ENCODE results near the gene ZNF433. TPM values are rescaled to one million over a fixed set of nuclear protein-coding genes. Genes with fewer than 3 reads are reported as not detected.

Gene ZNF433
- polyA plus RNA-seq, 1 of the 3 experiments (the other 2 are of a cell fraction), result 1.9 TPM

DNA sequence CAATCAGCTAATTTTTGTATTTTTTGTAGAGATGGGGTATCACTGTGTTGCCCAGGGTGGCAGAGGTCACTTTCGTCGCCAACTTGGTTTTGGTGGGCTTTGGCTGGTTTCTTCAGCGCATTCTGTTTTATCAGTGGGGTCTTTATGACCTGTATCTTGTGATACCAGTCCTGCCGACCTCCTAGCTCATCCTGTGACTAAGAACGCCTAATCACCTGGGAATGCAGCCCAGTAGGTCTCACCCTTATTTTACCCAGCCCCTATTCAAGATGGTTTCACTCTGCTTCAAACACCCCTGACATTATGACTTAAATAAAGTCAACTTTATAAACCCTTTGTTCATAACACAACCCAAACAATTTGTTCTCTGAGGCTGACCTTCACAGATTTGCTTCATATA, 20.3 kb upstream of the ZNF433 start:
- WGBS (ENCODE audit: low lambda C conversion rate), result 42% methylated on average over 5 of the region's 5 CpGs
- CTCF ChIA-PET, result interaction anchor here (1.0 to 1.2 kb wide), 2 partner anchors 68 to 259 kb away, joined by 3 read pairs; no protein-coding TSS in a partner anchor
- H3K9me3 ChIP-seq, result no peaks in the 10 kb centered on the region

DNA sequence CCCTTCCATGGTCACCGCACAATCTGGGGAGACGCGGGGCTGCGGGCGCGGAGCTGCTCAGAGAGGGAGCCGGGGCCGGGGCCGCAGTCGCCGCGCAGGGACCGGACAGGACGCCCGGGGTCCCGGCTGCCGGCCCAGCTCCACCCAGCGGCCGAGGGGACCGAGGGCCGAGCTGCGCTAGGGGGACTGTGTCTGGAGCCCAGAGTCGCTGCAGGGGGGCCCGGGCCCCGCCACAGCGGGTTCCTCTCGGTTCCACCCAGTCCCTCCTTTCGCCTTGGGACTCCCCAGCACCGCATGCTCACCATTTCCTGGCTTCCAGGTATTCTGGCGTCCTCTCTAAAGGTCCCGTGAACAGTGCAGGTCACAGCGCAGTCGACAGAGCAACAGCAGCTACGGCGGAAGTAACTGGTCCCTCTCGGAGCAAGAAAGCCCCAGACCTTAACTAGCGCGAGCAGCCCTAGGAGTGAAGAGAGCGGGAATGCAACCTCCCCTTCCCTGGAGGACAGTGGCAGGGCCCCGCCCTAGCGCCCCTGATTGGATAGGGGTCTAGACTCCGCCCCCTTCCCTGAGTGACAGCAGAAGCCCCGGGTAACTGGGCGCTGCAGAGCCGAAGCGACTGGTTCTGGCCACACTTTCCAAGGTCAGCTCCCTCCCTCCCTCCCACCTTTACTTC, 17.2 kb upstream of the ZNF433 start, which contains the start of gene ZNF878:
ZNF878 (minus strand) TSS at position 465 of the 673 bp plus-strand sequence; CDS start at position 305, 160 bp downstream.
- CTCF ChIA-PET, result interaction anchor here (0.9 to 2.7 kb wide), 12 partner anchors 12 to 255 kb away, joined by 3 to 13 read pairs (median 4); partner anchors contain the start of genes ZNF20, ZNF433, ZNF700 and ZNF763
- TF ChIP-seq, protein P1, sequence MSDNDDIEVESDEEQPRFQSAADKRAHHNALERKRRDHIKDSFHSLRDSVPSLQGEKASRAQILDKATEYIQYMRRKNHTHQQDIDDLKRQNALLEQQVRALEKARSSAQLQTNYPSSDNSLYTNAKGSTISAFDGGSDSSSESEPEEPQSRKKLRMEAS (IDR thresholded peaks at IDR 0.05; ENCODE audit: low read depth), result peak; percentile 58; the same call in 1 of the 2 replicates
- TF ChIP-seq TCF12 (IDR thresholded peaks at IDR 0.05) (no peak), CHD2 (IDR thresholded peaks at IDR 0.05; ENCODE audit: low read length, partially characterized antibody) (peak; percentile 68), YY1 (IDR thresholded peaks at IDR 0.05; ENCODE audit: low read depth) (no peak), RFX5 (IDR thresholded peaks at IDR 0.05; ENCODE audit: low read length) (peak; percentile 43), EP300 (IDR thresholded peaks at IDR 0.05; ENCODE audit: borderline replicate concordance in 1 of 2, low read depth in 1 of 2, low read length in 1 of 2) (no peak), MXI1 (IDR thresholded peaks at IDR 0.05; ENCODE audit: low read depth, low read length) (peak; percentile 32; the same call in 1 of the 2 replicates), TAF1 (IDR thresholded peaks at IDR 0.05; ENCODE audit: borderline replicate concordance, low read depth, low read length) (peak; percentile 93), POLR2AphosphoS5 (IDR thresholded peaks at IDR 0.05; ENCODE audit: low read depth, low read length) (peak; percentile 95)
- TF ChIP-seq, protein P2, sequence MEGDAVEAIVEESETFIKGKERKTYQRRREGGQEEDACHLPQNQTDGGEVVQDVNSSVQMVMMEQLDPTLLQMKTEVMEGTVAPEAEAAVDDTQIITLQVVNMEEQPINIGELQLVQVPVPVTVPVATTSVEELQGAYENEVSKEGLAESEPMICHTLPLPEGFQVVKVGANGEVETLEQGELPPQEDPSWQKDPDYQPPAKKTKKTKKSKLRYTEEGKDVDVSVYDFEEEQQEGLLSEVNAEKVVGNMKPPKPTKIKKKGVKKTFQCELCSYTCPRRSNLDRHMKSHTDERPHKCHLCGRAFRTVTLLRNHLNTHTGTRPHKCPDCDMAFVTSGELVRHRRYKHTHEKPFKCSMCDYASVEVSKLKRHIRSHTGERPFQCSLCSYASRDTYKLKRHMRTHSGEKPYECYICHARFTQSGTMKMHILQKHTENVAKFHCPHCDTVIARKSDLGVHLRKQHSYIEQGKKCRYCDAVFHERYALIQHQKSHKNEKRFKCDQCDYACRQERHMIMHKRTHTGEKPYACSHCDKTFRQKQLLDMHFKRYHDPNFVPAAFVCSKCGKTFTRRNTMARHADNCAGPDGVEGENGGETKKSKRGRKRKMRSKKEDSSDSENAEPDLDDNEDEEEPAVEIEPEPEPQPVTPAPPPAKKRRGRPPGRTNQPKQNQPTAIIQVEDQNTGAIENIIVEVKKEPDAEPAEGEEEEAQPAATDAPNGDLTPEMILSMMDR (IDR thresholded peaks at IDR 0.05), result peak; percentile 33
- TF ChIP-seq, protein P3, sequence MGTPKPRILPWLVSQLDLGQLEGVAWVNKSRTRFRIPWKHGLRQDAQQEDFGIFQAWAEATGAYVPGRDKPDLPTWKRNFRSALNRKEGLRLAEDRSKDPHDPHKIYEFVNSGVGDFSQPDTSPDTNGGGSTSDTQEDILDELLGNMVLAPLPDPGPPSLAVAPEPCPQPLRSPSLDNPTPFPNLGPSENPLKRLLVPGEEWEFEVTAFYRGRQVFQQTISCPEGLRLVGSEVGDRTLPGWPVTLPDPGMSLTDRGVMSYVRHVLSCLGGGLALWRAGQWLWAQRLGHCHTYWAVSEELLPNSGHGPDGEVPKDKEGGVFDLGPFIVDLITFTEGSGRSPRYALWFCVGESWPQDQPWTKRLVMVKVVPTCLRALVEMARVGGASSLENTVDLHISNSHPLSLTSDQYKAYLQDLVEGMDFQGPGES (IDR thresholded peaks at IDR 0.05; ENCODE audit: low read depth, low read length), result no peak
- TF ChIP-seq, protein P4, sequence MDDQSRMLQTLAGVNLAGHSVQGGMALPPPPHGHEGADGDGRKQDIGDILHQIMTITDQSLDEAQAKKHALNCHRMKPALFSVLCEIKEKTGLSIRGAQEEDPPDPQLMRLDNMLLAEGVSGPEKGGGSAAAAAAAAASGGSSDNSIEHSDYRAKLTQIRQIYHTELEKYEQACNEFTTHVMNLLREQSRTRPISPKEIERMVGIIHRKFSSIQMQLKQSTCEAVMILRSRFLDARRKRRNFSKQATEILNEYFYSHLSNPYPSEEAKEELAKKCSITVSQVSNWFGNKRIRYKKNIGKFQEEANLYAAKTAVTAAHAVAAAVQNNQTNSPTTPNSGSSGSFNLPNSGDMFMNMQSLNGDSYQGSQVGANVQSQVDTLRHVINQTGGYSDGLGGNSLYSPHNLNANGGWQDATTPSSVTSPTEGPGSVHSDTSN (IDR thresholded peaks at IDR 0.05), result peak; percentile 94

More for the DNA sequence above, 20.3 kb upstream of the ZNF433 start:
- no peak overlapping the region for H3K9ac ChIP-seq
- no peaks in the 10 kb centered on the region for H3F3A ChIP-seq (replicated peaks; ENCODE audit: insufficient read depth)
- no peaks in the 10 kb centered on the region for H3K36me3 ChIP-seq (replicated peaks in 1 of 2; ENCODE audit: control insufficient read depth in 1 of 2, insufficient read depth in 2 of 2, low read length in 1 of 2)
- TF ChIP-seq, protein P3 (IDR thresholded peaks at IDR 0.05; ENCODE audit: low read depth, low read length), result no peak
- TF ChIP-seq NFIC (IDR thresholded peaks at IDR 0.05; ENCODE audit: borderline replicate concordance), result no peak
- H2AFZ ChIP-seq (ENCODE audit: low read depth), result no peak overlapping the region
- no peak for DNase-seq
- no peaks in the 10 kb centered on the region for H3K27me3 ChIP-seq (ENCODE audit: insufficient read depth)
- no peak overlapping the region for H3K4me2 ChIP-seq
- no peaks in the 10 kb centered on the region for H3K79me2 ChIP-seq (ENCODE audit: insufficient read depth)
- H3K4me1 ChIP-seq (ENCODE audit: control insufficient read depth in 1 of 2, insufficient read depth in 2 of 2, low read depth in 1 of 2, low read length in 1 of 2), result no peaks in the 10 kb centered on the region; a peak in 1 of 4 replicates
- H3K4me3 ChIP-seq (ENCODE audit: low read depth in 2 of 2, low read length in 1 of 2), result no peak overlapping the region
- H4K20me1 ChIP-seq (ENCODE audit: insufficient read depth), result no peaks in the 10 kb centered on the region
- POLR2A ChIA-PET, result interaction anchor here (1.1 kb wide), 1 partner anchor 84 kb away, joined by 5 read pairs; the partner anchor contains the start of gene ZNF20
- no peak overlapping the region for H3K27ac ChIP-seq (ENCODE audit: low read depth in 2 of 2, low read length in 1 of 2)
- H3K9me2 ChIP-seq, result no peaks in the 10 kb centered on the region

More for the DNA sequence above, 17.2 kb upstream of the ZNF433 start, which contains the start of gene ZNF878:
- Histone ChIP-seq H3F3A (replicated peaks; ENCODE audit: insufficient read depth) (no peaks in the 10 kb centered on the region), H3K79me2 (ENCODE audit: insufficient read depth) (no peaks in the 10 kb centered on the region), H3K9ac (peak within 1 kb of the TSS; percentile 58), H3K4me2 (peak within 1 kb of the TSS; percentile 93), H4K20me1 (ENCODE audit: insufficient read depth) (no peaks in the 10 kb centered on the region), H3K27me3 (ENCODE audit: insufficient read depth) (no peaks in the 10 kb centered on the region), H2AFZ (ENCODE audit: low read depth) (peak within 1 kb of the TSS; percentile 91), H3K9me2 (no peaks in the 10 kb centered on the region), H3K27ac (ENCODE audit: low read depth in 2 of 2, low read length in 1 of 2) (peak within 1 kb of the TSS in 1 of 2 experiments; percentile 66; a peak in 2 of 4 replicates), H3K36me3 (replicated peaks in 1 of 2; ENCODE audit: control insufficient read depth in 1 of 2, insufficient read depth in 2 of 2, low read length in 1 of 2) (no peaks in the 10 kb centered on the region), H3K9me3 (no peaks in the 10 kb centered on the region), H3K4me3 (ENCODE audit: low read depth in 2 of 2, low read length in 1 of 2) (peak within 1 kb of the TSS; percentile 58 to 69), H3K4me1 (ENCODE audit: control insufficient read depth in 1 of 2, insufficient read depth in 2 of 2, low read depth in 1 of 2, low read length in 1 of 2) (no peaks in the 10 kb centered on the region; a peak in 1 of 4 replicates)
- POLR2A ChIA-PET, result interaction anchor here (0.6 to 2.2 kb wide), 5 partner anchors 14 to 89 kb away, joined by 3 to 23 read pairs (median 6); partner anchors contain the start of genes ZNF20 and ZNF433
- peak; percentile 96 for DNase-seq
- 16% methylated on average over 12 of the region's 46 CpGs for WGBS (ENCODE audit: low lambda C conversion rate)

Data from SK-N-SH (cell line).